Uterus (tissue), 2 donors: ENCODE results near the gene DKK2.

Experiments used
- POLR2A ChIP-seq, 2 donors: fragments of 450-650 bp; IDR thresholded peaks; one replicate each; pipeline ENCODE4 v1.6.1; 2016; ENCODE audit warnings: antibody characterized with exemption in 2 of 2, mild to moderate bottlenecking in 1 of 2, moderate library complexity in 1 of 2
- TF ChIP-seq, protein P1 (sequence below), 4 experiments: fragments of 200-600 bp in 2 of 4; fragments of 450-650 bp in 2 of 4; sonication (generic) in 2 of 4; IDR thresholded peaks; one replicate each; pipeline ENCODE4 v1.5.1; 2016 to 2019; ENCODE audit warnings: antibody characterized with exemption in 4 of 4, mild to moderate bottlenecking in 2 of 4, moderate library complexity in 1 of 4

GRCh38 chr4:106996490-106996889, 39.6 kb downstream of the DKK2 start:
- TF ChIP-seq, protein P1, sequence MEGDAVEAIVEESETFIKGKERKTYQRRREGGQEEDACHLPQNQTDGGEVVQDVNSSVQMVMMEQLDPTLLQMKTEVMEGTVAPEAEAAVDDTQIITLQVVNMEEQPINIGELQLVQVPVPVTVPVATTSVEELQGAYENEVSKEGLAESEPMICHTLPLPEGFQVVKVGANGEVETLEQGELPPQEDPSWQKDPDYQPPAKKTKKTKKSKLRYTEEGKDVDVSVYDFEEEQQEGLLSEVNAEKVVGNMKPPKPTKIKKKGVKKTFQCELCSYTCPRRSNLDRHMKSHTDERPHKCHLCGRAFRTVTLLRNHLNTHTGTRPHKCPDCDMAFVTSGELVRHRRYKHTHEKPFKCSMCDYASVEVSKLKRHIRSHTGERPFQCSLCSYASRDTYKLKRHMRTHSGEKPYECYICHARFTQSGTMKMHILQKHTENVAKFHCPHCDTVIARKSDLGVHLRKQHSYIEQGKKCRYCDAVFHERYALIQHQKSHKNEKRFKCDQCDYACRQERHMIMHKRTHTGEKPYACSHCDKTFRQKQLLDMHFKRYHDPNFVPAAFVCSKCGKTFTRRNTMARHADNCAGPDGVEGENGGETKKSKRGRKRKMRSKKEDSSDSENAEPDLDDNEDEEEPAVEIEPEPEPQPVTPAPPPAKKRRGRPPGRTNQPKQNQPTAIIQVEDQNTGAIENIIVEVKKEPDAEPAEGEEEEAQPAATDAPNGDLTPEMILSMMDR (IDR thresholded peaks at IDR 0.05): no peak
- no peak for TF ChIP-seq POLR2A (IDR thresholded peaks at IDR 0.05)
